NK-92 (cell line): ENCODE measurements around the gene M1AP.

ENCODE experiments used
- DNase-seq: peaks from one replicate; lab custom pipeline; 2025; ENCODE audit not compliant: unreplicated experiment; lab: John Stamatoyannopoulos, UW

The M1AP gene

DNA sequence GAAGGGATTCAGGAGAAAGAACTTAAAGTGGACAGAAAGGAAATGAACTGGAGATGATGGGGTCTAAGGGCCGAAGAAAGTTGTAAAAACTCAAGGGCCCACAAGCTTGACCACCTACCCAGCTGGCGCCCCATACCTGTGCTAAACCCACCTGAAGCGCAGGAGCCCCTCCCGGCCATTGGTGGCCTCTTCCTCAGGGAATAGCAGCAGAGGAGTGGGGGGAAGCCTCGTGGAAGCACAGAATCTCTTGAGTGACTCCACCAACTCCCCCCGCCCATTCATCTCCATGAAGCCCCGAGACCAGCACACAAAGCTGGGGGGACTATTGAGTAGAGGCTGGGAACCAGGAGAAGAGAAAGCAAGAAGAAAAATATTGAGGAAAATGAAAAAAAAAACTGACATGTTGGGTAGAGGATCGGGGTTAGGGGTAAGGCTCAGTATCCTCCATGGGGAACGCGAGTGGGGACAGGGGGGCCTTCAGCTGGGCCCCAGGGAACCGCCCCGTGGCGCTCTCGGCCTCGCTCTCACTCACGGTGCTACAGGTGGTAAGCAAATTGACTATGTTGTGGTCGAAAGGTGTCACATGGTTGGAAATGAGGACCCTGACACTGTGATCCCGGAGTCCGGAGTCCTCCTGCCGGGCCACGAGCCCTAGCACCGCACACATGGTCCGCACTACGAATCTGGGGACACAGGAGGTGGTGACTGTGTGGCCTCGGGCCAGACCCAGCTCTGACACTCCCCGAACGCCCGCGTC, 119.4 kb downstream of the M1AP start:
- DNase-seq, result no peak

DNA sequence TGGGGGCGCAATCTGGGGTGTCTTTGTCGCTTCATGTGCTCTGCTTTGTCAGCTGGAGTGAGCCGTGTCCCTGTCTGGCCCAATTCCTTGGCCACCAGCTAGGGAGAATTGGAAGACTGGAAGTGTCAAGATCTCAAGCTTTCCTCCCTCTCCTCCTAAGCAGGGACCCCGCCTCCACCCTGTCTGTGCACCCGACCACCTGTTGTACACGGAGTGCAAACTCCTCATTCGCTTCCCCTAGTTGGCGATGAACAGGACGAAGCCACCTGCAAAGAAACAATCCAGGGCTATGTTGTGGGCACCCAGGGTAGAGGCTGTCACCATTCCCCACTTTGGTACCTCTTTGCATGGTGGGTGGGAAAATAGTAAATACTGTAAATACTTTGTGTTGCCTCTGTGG, 120.4 kb downstream of the M1AP start:
- no peak for DNase-seq

DNA sequence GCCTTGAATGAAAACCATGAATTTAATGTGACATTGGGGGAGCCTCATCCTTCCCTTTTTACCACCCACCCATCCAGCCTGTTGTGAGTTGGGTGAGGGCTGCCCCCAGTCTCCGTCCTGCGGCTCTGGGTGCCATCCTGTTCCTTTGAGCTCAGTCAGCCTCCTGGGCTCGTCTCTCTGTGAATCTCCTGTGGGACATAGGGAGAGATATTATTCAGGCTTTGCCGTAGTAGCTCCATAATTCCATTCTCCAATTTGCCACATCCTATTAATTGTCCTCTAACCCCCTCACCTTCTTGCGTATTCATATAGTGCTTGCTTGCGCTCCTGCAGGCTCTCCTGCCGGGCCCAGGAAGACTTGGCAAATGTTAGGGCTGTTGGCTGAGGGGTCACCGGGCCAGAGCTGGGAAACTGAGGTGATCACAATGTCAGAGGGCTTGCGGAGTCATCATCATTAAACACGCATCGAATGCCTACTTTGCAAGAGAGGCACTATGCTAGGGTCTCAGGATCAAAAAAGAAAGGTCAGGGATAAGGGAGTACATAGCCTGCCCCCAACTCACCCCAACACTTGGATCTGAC, 121.4 kb downstream of the M1AP start:
- DNase-seq, result no peak

DNA sequence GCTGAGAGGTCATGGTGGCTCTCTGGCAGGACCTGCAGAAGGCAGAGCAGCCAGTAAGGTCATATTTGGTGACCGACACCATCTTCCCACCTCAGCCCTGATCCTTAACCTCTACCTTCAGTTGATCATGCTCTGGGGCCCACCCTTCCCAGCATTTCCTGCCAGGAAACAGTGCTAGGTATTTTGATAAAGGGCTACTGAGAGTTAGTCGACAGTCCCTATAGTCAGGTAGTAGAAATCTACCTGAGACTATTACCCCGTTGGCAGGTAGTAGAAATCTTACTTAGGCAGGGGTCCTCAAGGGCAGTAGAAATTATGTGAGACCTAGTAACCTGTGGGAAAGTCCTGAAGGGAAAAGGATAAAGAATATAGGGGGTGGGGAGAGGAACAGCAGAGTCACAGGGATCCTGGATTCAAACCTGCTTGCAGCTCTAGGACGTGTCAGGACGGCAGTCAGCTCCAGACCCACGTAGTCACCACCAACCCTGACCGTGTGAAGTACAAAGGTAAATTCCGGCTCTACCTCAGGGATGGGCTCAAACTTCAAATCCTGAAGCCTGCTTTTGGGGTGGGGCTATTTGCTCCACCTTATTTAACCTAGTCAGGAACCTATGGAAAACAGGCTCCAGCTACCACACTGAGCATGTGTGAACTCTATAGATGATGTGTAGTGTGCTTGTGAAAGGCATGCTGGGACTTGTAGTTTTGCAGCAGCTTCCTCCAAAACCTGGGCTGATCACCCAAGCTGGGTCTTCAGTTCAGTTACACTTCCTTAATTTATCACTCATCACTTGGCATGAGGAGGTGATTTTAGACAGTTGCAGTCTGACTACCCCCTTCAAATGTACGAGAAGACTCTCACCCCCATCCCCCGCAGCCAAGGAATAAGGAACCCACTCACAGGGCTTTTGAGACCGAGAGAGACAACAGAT, 122.1 kb downstream of the M1AP start, which contains the start of gene DQX1:
DQX1 (minus strand) TSS at position 515 of the 932 bp plus-strand sequence; CDS start at position 13, 502 bp downstream.
- no peak for DNase-seq

DNA sequence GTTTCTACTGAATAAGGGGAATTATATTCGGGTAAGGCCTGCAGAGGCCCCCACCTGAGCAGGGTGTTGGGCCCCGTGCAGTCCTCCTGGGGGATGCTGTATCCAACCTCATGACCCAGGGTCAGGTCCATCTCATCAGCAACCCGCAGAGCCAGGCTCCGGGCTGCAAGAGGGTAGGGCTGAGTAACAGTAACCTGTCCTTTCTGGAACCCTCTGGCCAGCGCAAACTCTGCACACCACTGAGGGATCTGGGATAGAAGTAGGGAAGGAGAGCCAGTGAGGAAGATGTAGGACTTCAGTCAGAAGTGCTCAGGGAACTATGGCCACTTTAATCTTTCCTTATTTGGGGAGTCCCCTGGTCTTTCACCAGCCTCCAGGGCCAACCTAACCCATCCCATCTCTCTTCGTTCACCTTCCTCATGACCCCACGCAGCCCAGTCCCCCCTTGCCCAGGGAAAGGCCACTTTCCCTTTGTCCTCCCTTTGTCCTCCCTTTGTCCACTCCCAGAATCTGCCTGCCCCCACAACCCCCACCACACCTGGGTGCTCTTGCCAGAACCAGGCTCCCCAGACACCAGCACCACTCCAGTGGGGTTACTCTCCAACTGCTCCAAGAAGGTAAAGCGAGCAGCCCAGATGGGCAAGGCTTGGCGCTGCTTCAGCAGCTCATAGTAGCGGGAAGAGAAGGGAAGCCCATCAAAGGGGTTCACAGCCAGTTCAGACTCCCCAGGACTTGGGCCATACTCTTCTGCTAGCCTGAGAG, 123.0 kb downstream of the M1AP start:
- no peak for DNase-seq

DNA sequence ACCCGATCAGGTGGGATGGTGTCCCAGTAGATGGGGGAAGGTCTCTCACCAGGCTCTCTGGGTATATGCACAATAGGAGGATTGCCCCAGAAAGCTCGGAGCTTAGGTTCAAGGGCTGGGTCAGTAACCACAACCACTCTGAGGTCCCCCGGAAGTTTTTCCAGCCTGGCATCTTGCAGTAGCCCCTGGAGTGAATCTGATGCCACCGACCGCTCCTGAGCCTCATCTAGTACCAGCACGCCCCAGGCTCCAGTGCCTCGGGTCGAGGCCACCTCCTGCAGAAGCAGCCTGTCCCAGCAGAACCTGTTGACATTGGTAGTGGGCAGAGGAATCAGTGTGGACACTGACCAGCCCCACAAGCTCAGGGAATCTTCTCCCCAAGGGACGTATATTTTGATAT, 124.1 kb downstream of the M1AP start:
- no peak for DNase-seq

DNA sequence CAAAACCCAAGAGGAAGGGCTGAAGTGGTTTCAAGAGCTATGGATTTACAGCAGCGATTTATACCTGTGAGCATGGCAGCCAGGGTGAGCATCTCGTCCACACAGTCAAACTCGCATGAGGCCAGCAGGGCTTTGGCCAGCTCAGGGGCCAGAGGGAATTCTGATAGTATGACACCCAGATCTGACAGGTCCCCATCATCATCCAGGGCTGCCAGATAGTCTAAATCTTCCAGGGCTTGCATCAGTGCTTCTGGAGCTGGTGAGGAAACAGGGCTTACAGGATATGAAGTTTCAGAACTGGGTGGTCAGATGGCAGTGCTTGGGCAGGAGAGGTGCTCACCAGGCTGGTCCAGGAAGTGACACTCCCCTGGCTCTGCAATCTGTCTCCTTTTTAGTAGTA, 125.6 kb downstream of the M1AP start:
- no peak for DNase-seq

DNA sequence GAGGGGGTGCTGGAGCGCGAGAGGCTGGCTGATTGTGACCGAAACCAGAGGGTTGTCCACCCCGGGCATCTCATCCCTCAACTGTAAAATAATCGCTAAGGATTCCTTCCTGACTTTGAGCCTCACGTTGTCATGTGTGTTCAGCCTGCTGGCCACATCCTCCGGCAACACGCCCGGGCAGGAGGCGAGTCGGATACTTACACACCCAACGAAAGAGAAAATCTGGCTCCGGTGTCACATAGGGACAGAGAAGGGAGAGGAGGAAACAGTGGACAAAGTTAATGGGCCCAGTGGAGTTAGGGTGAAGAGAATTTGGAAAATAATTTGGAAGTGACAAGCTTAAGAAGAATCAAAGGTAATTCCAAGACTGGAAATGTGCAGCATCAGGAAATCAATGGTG, 131.5 kb downstream of the M1AP start:
- DNase-seq, result no peak

DNA sequence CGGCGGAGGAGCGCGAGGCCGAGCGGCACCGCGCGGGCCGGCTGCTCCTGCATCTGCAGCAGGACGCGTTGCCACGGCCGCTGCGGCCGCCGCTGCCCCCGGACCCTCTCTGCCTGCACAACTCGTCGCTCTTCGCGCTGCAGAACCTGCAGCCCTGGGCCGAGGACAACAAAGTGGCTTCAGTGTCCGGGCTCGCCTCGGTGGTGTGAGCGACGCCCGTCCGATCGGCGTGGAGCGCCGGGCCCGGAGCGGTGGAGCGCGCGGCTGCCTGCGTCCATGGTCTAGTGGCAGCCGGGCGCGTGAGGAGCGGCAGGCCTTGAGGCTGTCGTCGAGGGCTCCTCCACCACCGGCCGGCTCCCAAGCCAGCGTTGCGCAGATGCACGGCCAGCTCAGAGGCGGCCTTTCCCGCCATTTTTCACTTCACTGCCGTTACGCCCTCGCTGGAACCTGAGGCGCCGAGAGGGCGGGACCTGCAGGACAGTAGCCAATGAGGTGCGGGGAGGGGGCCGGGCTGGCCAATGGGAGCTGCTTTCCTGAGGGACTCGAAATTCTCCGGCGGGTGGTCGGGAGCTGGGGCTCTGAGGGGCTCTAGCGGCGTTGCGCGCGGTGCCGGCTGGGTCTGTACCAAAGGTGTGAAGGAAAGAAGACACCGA, 132.0 kb downstream of the M1AP start:
- no peak for DNase-seq

DNA sequence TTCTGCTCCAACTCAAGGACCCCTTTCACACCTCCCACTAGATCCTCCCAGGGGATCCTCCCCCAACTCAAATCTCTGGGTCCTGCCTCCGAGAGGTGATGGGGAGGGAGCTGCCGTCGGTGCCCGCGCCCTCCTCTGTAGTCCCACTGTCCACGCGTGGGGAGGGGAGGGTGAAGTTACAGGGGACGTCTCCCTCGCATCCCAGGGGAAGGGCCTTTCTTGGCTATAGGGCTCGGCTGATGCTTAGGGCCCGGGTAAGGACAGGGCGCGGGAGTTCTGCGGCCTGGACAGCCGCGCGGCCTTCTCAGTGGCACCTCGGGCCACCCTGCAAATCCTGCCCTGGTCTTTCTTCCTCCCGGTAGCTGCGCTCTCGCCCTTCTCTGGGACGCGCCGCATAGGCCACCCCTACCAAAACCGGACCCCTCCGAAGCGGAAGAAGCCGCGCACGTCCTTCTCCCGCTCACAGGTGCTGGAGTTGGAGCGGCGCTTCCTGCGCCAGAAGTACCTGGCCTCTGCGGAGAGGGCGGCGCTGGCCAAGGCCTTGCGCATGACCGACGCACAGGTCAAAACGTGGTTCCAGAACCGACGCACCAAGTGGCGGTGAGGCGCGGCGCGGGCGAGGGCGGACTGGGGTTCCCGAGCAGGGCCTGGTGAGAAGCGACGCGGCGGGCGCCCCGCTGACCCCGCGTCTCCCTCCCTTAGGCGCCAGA, 132.7 kb downstream of the M1AP start:
- no peak for DNase-seq

DNA sequence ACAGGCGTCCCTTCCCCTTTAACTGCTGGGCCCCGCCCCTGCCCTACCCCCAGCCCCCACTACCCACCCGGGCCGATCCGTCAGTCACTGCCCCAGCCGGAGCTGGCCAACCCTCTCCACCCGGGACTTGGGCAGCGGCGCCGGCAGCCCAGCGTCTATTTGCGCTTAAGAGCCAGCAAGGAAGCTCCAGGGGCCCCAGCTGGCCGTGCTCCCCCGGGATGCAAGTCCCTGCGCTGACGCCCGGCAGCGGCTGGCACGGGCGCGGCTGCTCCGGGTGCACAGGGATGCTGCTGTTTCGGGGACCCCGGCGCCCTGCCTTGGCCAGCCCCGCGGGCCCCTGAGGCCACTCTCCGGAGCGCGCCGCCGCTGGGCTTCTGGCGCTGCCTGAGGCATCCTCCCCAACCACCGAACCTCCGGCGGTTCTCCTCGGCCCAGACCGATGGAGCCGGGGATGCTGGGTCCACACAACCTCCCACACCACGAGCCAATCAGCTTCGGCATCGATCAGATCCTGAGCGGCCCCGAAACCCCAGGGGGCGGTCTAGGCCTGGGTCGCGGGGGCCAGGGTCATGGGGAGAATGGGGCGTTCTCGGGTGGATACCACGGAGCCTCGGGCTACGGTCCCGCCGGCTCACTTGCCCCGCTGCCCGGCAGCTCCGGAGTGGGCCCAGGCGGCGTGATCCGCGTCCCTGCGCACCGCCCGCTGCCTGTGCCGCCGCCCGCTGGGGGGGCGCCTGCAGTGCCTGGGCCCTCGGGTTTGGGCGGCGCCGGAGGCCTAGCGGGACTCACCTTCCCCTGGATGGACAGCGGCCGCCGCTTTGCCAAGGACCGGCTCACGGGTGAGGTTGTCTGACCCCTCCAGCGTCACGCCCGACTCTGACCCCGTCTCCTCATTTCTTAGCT, 133.5 kb downstream of the M1AP start, which contains the start of gene TLX2:
TLX2 (plus strand) TSS at position 83 of the 903 bp plus-strand sequence; CDS start at position 440, 357 bp downstream.
- no peak for DNase-seq

DNA sequence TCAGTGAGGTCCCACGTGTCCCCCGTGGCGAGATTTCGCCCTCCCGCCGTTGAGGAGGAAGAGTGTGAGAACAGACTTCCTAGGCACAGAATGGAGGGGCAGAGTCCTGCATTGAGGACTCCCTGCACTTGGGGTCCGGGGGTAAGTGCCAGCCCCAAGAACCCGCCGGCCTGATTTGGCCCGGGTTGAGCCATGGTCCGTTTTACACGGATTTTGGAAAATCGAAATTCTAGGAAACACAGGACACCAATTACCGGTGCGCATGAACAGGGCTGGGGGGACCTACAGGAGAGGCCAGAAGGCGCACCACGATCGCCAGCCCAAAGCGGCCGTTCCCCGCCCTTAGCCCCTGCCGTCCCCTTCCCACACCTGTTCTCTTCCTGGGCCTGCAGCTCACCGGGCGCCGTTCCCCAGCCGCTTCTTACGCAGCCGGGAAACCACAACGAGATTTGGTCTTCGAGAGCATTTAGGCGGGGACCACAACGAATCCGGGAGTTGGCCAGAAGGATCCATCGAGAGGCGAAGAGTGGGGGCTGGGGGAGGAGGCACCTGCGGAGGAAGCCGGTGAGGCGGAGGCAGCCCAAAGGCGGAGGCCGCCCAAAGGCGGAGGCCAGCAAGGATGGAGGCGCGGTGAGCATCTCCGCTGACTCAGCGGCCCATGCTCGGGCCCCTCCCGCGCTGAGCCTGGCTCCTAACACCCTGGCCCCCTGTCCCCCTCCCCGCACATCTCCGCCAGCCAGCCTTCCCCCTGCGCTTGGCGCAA, 134.3 kb downstream of the M1AP start:
- no peak for DNase-seq

DNA sequence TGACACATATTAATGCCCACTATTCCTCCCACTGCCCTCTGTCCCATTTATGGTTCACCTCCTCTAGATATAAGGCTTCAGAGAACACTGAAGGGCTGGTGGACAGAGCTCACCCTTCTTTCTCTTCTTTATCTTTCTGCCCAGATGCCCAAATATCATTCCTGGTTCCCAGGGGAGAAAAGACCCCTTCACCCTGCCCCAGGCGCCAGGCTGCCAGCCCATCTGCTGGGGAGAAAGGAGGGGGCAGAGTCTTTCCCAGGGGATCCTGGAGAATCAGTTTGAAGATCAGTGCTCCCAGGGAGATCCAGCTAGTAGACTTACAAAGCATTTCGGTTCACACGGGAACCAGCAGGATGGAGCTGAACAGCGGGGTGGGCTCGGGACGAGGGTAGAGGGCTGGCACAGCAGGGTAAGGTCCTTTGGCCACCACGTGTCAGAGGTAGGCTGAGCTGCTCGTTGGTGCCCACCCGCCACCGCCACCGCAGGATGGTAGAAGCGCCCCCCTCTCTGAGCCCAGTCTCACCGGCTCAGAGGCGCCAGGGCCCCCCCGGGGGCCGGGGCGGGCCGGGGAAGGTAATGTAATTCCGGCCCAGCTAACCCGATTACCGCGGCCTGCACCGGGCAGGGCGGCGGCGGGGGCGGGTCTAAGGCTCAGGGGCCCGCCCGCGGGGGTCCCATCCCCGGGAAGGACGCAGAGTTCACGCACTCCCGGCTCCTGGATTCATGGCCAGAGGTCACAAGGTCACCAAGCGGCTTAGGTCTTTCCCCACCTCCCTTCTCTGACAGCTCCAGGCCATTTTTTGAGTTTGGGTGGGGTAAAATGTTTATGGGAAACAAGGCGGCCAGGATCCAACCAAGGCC, 135.2 kb downstream of the M1AP start:
- DNase-seq, result no peak

DNA sequence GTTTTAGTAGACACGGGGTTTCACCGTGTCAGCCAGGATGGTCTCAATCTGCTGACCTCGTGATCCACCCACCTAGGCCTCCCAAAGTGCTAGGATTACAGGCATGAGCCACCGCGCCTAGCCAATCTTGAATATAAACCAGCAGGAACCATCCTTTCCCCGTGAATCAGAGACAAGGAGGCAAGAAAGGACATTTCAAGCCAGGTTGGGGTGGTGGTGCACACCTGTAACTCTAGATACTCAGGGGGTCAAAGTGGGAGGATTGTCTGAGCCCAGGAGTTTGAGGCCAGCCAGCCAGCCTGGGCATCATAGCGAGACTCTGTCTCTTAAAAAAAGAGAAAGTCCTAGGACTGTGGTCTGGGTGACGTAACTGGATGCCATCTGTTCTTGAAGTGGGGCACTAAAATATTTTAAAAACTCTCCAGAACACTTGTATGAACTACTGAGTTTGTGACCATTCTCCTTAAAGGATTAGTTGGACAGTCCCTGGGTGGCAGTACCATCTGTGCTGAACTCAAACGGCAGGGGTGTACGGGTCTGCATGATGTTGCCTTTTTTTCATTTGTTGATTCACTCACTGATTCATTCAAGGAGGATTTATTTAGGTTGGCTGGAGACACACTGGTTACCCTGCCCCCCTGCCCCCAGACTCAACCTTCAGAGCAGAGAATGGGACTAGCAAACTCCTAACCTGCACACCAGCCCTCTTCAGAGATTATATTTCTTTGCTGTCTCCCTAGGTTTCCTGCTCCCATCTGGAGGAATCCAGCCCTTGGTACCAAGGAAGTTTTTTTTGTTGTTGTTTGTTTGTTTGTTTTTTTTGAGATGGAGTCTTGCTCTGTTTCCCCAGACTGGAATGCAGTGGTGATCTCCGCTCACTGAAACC, 136.8 kb downstream of the M1AP start:
- DNase-seq, result no peak

DNA sequence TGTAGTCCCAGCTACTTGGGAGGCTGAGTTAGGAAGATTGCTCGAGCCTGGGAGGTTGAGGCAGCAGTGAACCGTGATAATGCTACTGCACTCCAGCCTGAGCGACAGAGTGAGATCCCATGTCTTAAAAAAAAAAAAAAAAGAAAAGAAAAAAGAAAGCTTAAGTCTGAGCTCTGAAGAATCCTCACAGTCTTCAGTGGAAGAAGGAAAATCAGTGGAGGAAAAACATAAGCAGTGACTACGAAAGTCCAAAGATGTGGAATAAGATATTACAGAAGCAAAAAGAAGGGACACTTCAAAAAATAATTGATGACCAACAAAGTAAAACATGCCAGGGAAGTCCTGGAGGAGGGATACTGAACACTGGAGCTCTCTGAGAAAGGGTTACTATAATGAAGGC, 137.9 kb downstream of the M1AP start:
- DNase-seq, result no peak

DNA sequence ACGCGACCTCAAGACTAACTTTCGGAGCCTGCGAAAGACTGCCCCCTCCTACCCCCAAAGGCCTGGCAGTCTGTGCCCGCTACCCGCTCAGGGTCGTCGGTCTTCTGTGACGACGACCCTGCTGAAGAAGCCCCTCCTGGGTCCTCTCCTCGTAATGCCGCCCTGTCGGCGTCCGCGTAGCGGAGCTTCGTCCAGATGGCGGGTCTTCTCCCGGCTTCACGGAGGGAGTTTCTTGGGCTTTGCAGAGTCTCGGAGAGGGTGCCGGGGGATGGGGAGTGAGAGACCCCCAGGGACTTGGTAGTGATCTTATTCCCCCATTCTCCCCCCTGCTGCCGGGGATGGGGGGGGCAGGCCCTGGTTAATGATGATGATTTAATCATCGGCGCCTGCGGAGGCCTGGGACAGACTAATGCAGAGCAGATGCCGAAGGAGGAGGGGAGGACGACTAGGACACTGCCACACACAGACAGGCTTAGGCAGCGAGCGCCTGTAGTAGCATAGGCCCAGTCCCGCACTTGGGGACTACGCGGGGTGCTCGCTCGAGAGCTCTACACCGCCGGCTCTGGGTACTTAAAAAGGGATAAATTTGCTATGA, 140.1 kb downstream of the M1AP start:
- no peak for DNase-seq
